H9 (cell line): ENCODE data around the gene MYOCD. TPM values are rescaled to one million over a fixed set of nuclear protein-coding genes. Genes with fewer than 3 reads are reported as not detected.

Source experiments
- DNase-seq: peaks from one replicate; pipeline ENCODE4 v3.0.0-alpha.2; 2017
- H2AFZ ChIP-seq: one replicate; pipeline ENCODE4 v1.6.1; 2013; ENCODE audit warnings: mild to moderate bottlenecking, low read length, control low read depth, moderate library complexity
- H2AK5ac ChIP-seq: 2 replicates; pipeline ENCODE4 v1.6.1; 2013; ENCODE audit warnings: low read length, control low read depth, mixed read lengths; ENCODE audit not compliant: insufficient read length
- H2BK120ac ChIP-seq: one replicate; pipeline ENCODE4 v1.6.1; 2013; ENCODE audit warnings: low read depth, mild to moderate bottlenecking, low read length, control low read depth, inconsistent platforms; ENCODE audit not compliant: poor library complexity, severe bottlenecking
- H2BK12ac ChIP-seq: 2 replicates; pipeline ENCODE4 v1.6.1; 2013; ENCODE audit warnings: low read length, control low read depth, mixed read lengths, low read depth; ENCODE audit not compliant: insufficient read length
- H2BK15ac ChIP-seq: 2 replicates; pipeline ENCODE4 v1.6.1; 2013; ENCODE audit warnings: low read depth, low read length, control low read depth
- H2BK20ac ChIP-seq: one replicate; pipeline ENCODE4 v1.6.1; 2013; ENCODE audit warnings: low read depth, mild to moderate bottlenecking, low read length, control low read depth, inconsistent platforms; ENCODE audit not compliant: poor library complexity, severe bottlenecking
- H2BK5ac ChIP-seq: 2 replicates; pipeline ENCODE4 v1.6.1; 2013; ENCODE audit warnings: low read length, control low read depth, mixed read lengths; ENCODE audit not compliant: insufficient read length
- H3K14ac ChIP-seq: 2 replicates; pipeline ENCODE4 v1.6.1; 2013; ENCODE audit warnings: low read length, control low read depth; ENCODE audit not compliant: insufficient read depth
- H3K18ac ChIP-seq: 2 replicates; pipeline ENCODE4 v1.6.1; 2013; ENCODE audit warnings: low read depth, mild to moderate bottlenecking, mixed read lengths, low read length, control low read depth; ENCODE audit not compliant: insufficient read length
- H3K23ac ChIP-seq: 2 replicates; pipeline ENCODE4 v1.6.1; 2013; ENCODE audit warnings: low read length, control low read depth, mixed read lengths, low read depth; ENCODE audit not compliant: insufficient read length
- H3K23me2 ChIP-seq: 2 replicates; pipeline ENCODE4 v1.6.1; 2013; ENCODE audit warnings: low read depth, mild to moderate bottlenecking, mixed read lengths, low read length, control low read depth; ENCODE audit not compliant: insufficient read length, poor library complexity, severe bottlenecking
- H3K27ac ChIP-seq: 2 replicates; pipeline ENCODE4 v1.5.1; 2013; ENCODE audit warnings: low read length, control low read depth, mixed read lengths, low read depth; ENCODE audit not compliant: insufficient read length
- H3K27me3 ChIP-seq: 2 replicates; pipeline ENCODE4 v1.6.1; 2013; ENCODE audit warnings: low read length, control low read depth, inconsistent platforms; ENCODE audit not compliant: insufficient read depth
- H3K4ac ChIP-seq: 2 replicates; pipeline ENCODE4 v1.6.1; 2013; ENCODE audit warnings: low read depth, mild to moderate bottlenecking, control low read depth, inconsistent platforms, low read length, moderate library complexity
- H3K4me1 ChIP-seq: 2 replicates; pipeline ENCODE4 v1.6.1; 2013; ENCODE audit warnings: low read length, control low read depth, inconsistent platforms; ENCODE audit not compliant: insufficient read depth
- H3K4me2 ChIP-seq: 2 replicates; pipeline ENCODE4 v1.6.1; 2013; ENCODE audit warnings: low read length, control low read depth, mixed read lengths; ENCODE audit not compliant: insufficient read length, insufficient read depth
- H3K56ac ChIP-seq: 2 replicates; pipeline ENCODE4 v1.6.1; 2013; ENCODE audit warnings: low read depth, mild to moderate bottlenecking, mixed read lengths, low read length, control low read depth; ENCODE audit not compliant: insufficient read length
- H3K79me1 ChIP-seq: 2 replicates; pipeline ENCODE4 v1.6.1; 2013; ENCODE audit warnings: low read depth, mild to moderate bottlenecking, moderate library complexity, low read length, control low read depth, inconsistent platforms; ENCODE audit not compliant: insufficient read depth, poor library complexity, severe bottlenecking
- H3K79me2 ChIP-seq: 2 replicates; pipeline ENCODE4 v1.6.1; 2013; ENCODE audit warnings: low read length, control low read depth, inconsistent platforms; ENCODE audit not compliant: insufficient read depth
- H3K9ac ChIP-seq: 2 replicates; pipeline ENCODE4 v1.6.1; 2013; ENCODE audit warnings: low read length, control low read depth, mixed read lengths; ENCODE audit not compliant: insufficient read length; ENCODE audit errors: extremely low read depth
- H3K9me3 ChIP-seq: one replicate; pipeline ENCODE4 v1.6.1; 2013; ENCODE audit warnings: low read depth, low read length, inconsistent platforms; ENCODE audit not compliant: control insufficient read depth
- H3T11ph ChIP-seq: one replicate; pipeline ENCODE4 v1.6.1; 2013; ENCODE audit warnings: mild to moderate bottlenecking, low read length, control low read depth, inconsistent platforms
- H4K20me1 ChIP-seq: one replicate; pipeline ENCODE4 v1.6.1; 2013; ENCODE audit not compliant: control insufficient read depth, insufficient read length, insufficient read depth
- H4K5ac ChIP-seq: 2 replicates; pipeline ENCODE4 v1.6.1; 2013; ENCODE audit warnings: low read depth, mild to moderate bottlenecking, mixed read lengths, low read length, control low read depth; ENCODE audit not compliant: insufficient read length
- H4K8ac ChIP-seq: replicated peaks from 2 replicates; pipeline ENCODE4 v1.6.1; 2013; ENCODE audit warnings: low read length, control low read depth, mixed read lengths, low read depth; ENCODE audit not compliant: insufficient read length
- H4K91ac ChIP-seq: 2 replicates; pipeline ENCODE4 v1.6.1; 2013; ENCODE audit warnings: low read depth, mild to moderate bottlenecking, moderate library complexity, mixed read lengths, low read length, control low read depth; ENCODE audit not compliant: insufficient read length
- H3K27ac Mint-ChIP-seq, 3 experiments: 2 replicates in 2 of 3; 3 replicates in 1 of 3; pipeline ENCODE4 v1.8.0; 2020 to 2021; ENCODE audit warnings: mixed read lengths in 3 of 3, mild to moderate bottlenecking in 1 of 3, moderate library complexity in 1 of 3
- H3K27me3 Mint-ChIP-seq: 2 replicates; pipeline ENCODE4 v1.8.0; 2021; ENCODE audit warnings: low read depth, mild to moderate bottlenecking, moderate library complexity, mixed read lengths
- H3K36me3 Mint-ChIP-seq, 3 experiments: 2 replicates in 2 of 3; 3 replicates in 1 of 3; pipeline ENCODE4 v1.8.0; 2020 to 2021; ENCODE audit warnings: low read depth in 3 of 3, mixed read lengths in 3 of 3; ENCODE audit not compliant: insufficient read depth in 1 of 3
- H3K4me1 Mint-ChIP-seq, 2 experiments: 2 replicates each; pipeline ENCODE4 v1.8.0; 2020; ENCODE audit warnings: mixed read lengths in 2 of 2
- H3K4me3 Mint-ChIP-seq, 2 experiments: 2 replicates in 1 of 2; 3 replicates in 1 of 2; pipeline ENCODE4 v1.8.0; 2020 to 2021; ENCODE audit warnings: mild to moderate bottlenecking in 2 of 2, mixed read lengths in 2 of 2, moderate library complexity in 1 of 2
- H3K9me3 Mint-ChIP-seq, 2 experiments: 2 replicates in 1 of 2; 3 replicates in 1 of 2; pipeline ENCODE4 v1.8.0; 2020; ENCODE audit warnings: mild to moderate bottlenecking in 2 of 2, mixed read lengths in 2 of 2, moderate library complexity in 1 of 2
- WGBS: extraction: QIAGEN DNeasy Blood & Tissue Kit; methylation state at CpG from one replicate; pipeline ENCODE4 v1.1.7; 2013; ENCODE audit warnings: missing lambda C conversion rate, low lambda C conversion rate, mixed read lengths; ENCODE audit not compliant: insufficient read length; ENCODE audit errors: extremely low coverage; 5-methylcytosine and 5-hydroxymethylcytosine counted together
- total RNA-seq: library from RNA; stranded (reverse); gene quantifications from 2 replicates; pipeline ENCODE4 v1.2.1, GENCODE V29; 2021
- TF ChIP-seq, protein P1 (sequence below): fragments of 200-600 bp; sonication (generic); conservative IDR thresholded peaks from 3 replicates; pipeline ENCODE4 v1.8.0; 2021; ENCODE audit warnings: antibody characterized with exemption, mild to moderate bottlenecking

Gene MYOCD
- total RNA-seq, 1 experiment from 2014 or later = 0.17 TPM

DNA sequence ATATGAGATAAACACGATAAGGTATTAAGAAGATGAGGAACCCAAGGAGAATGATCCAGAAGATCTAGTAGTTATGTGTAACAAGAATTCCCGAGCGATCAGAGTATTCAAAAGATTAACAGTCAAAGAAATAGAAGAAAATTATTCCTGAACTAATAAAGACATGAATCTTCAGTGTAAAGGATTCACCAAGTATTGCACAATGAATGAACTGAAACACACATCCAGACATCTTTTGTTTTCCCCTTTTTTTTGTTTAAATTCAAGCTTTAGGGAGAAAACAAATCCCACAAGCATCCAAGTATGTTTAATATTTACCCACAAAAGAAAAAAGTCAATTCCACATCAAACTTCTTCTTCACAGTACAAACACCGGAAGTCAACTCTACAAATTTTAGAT, 23.7 kb upstream of the MYOCD start:
- H3K4me2 ChIP-seq = no peak overlapping the region
- Mint-ChIP-seq H3K4me3 (no peak overlapping the region), H3K36me3 (peaks cover 0 to 5% (median 4%) of the 10 kb centered on the region in 3 experiments; a peak in 4 of 7 replicates), H3K27ac (no peak overlapping the region), H3K27me3 (no peaks in the 10 kb centered on the region), H3K9me3 (peaks cover 7 to 8% of the 10 kb centered on the region in 2 experiments; a peak in 4 of 5 replicates), H3K4me1 (peaks cover 15 to 18% of the 10 kb centered on the region in 2 experiments)
- H4K91ac ChIP-seq = no peak overlapping the region
- peaks cover 3% of the 10 kb centered on the region; the same call in 1 of the 2 replicates for H3K4me1 ChIP-seq
- H2BK120ac ChIP-seq = no peak overlapping the region
- H2BK15ac ChIP-seq = no peak overlapping the region
- H3K79me1 ChIP-seq = no peaks in the 10 kb centered on the region
- H3K9me3 ChIP-seq = no peaks in the 10 kb centered on the region
- no peak overlapping the region for H2AK5ac ChIP-seq
- WGBS = no CpG with 5 or more reads among the region's 4 CpGs
- H2AFZ ChIP-seq = no peak overlapping the region
- no peak overlapping the region for H3K23ac ChIP-seq
- no peak overlapping the region for H3K18ac ChIP-seq
- no peak overlapping the region for H4K8ac ChIP-seq
- H3K27ac ChIP-seq = no peak overlapping the region
- H4K20me1 ChIP-seq = no peaks in the 10 kb centered on the region
- H3K23me2 ChIP-seq = no peaks in the 10 kb centered on the region
- H3K79me2 ChIP-seq = no peaks in the 10 kb centered on the region
- TF ChIP-seq, protein P1, sequence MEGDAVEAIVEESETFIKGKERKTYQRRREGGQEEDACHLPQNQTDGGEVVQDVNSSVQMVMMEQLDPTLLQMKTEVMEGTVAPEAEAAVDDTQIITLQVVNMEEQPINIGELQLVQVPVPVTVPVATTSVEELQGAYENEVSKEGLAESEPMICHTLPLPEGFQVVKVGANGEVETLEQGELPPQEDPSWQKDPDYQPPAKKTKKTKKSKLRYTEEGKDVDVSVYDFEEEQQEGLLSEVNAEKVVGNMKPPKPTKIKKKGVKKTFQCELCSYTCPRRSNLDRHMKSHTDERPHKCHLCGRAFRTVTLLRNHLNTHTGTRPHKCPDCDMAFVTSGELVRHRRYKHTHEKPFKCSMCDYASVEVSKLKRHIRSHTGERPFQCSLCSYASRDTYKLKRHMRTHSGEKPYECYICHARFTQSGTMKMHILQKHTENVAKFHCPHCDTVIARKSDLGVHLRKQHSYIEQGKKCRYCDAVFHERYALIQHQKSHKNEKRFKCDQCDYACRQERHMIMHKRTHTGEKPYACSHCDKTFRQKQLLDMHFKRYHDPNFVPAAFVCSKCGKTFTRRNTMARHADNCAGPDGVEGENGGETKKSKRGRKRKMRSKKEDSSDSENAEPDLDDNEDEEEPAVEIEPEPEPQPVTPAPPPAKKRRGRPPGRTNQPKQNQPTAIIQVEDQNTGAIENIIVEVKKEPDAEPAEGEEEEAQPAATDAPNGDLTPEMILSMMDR = no peak
- no peak overlapping the region for H3T11ph ChIP-seq
- no peak overlapping the region for H4K5ac ChIP-seq
- no peak overlapping the region for H2BK20ac ChIP-seq
- H3K9ac ChIP-seq = no peak overlapping the region
- no peak overlapping the region for H3K56ac ChIP-seq
- no peak overlapping the region for H3K4ac ChIP-seq
- H3K14ac ChIP-seq = no peak overlapping the region
- no peak overlapping the region for H2BK12ac ChIP-seq
- DNase-seq = no peak
- H2BK5ac ChIP-seq = no peak overlapping the region
- no peaks in the 10 kb centered on the region for H3K27me3 ChIP-seq
